Ascending aorta (tissue), 2 donors: Measurements from ENCODE around the gene POMT1. TPM values are rescaled to one million over a fixed set of nuclear protein-coding genes. Genes with fewer than 3 reads are reported as not detected.

ENCODE experiments used
- DNase-seq, 2 donors: peaks; one replicate each; pipeline ENCODE4 v3.0.0-alpha.2; 2019; ENCODE audit warnings: low spot score in 2 of 2
- H3K27ac ChIP-seq, 2 donors: fragments of 200-600 bp; sonication (generic); one replicate each; pipeline ENCODE4 v1.5.1; 2016 to 2017; ENCODE audit warnings: mild to moderate bottlenecking in 1 of 2
- H3K27me3 ChIP-seq: fragments of 200-600 bp; sonication (generic); one replicate; pipeline ENCODE4 v1.5.1; 2017
- H3K36me3 ChIP-seq, 2 donors: fragments of 200-600 bp; sonication (generic); one replicate each; pipeline ENCODE4 v1.5.1; 2016
- H3K4me1 ChIP-seq, 2 donors: fragments of 200-600 bp; sonication (generic); one replicate each; pipeline ENCODE4 v1.5.1; 2016 to 2017; ENCODE audit warnings: mild to moderate bottlenecking in 1 of 2
- H3K4me3 ChIP-seq, 2 donors: fragments of 200-600 bp; sonication (generic); one replicate each; pipeline ENCODE4 v1.5.1; 2016 to 2017; ENCODE audit warnings: mild to moderate bottlenecking in 1 of 2
- H3K9me3 ChIP-seq, 2 donors: fragments of 200-600 bp; sonication (generic); one replicate each; pipeline ENCODE4 v1.5.1; 2016
- CTCF ChIP-seq, 3 experiments: fragments of 200-600 bp in 2 of 3; fragments of 450-650 bp in 1 of 3; sonication (generic) in 2 of 3; IDR thresholded peaks; one replicate each; pipeline ENCODE4 v1.5.1; 2016 to 2019; ENCODE audit warnings: antibody characterized with exemption in 3 of 3, mild to moderate bottlenecking in 1 of 3, moderate library complexity in 1 of 3
- intact Hi-C: fragments of 100-400 bp; cut with DNase I; formaldehyde crosslinking; loops from one replicate; pipeline ENCODE4 v1.15.1; 2023
- total RNA-seq: library from RNA; depleted of rRNA; stranded (reverse); fragments of >200 nt; gene quantifications from one replicate; pipeline ENCODE4 v1.1.0, GENCODE V29; 2016

POMT1 gene
- total RNA-seq, 1 donor from 2014 or later = 128 TPM

DNA sequence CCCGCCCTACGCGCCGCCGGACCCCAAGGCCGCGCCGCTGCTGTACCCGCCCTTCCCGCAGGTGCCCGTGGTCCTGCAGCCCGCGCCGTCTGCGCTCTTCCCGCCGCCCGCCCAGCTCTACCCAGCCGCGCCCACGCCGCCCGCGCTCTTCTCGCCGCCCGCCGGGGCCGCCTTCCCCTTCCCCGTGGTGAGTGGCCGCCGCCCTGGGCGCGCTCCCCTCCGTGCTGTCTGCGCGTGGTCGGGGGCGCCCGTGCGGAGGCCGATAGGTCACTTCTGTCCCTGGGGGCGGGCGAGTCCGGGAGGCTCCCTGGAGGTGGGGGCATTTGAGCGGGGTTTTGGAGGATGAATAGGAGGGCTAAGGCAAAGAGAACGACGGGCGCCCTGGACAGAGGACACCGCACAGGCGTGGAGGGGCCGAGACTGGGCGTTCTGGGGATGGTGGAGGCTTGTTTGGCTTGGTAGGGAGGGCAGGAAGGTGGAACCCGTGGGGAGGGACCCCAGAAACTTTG, 52.2 kb downstream of the POMT1 start:
- no peak overlapping the region for H3K27ac ChIP-seq
- no peaks in the 10 kb centered on the region for H3K9me3 ChIP-seq
- no peak for TF ChIP-seq CTCF (IDR thresholded peaks at IDR 0.05)
- no peak for DNase-seq
- H3K27me3 ChIP-seq = peaks cover 13% of the 10 kb centered on the region
- H3K4me1 ChIP-seq = no peaks in the 10 kb centered on the region
- H3K36me3 ChIP-seq = no peaks in the 10 kb centered on the region
- intact Hi-C loops = no loop called here
- H3K4me3 ChIP-seq = no peak overlapping the region

DNA sequence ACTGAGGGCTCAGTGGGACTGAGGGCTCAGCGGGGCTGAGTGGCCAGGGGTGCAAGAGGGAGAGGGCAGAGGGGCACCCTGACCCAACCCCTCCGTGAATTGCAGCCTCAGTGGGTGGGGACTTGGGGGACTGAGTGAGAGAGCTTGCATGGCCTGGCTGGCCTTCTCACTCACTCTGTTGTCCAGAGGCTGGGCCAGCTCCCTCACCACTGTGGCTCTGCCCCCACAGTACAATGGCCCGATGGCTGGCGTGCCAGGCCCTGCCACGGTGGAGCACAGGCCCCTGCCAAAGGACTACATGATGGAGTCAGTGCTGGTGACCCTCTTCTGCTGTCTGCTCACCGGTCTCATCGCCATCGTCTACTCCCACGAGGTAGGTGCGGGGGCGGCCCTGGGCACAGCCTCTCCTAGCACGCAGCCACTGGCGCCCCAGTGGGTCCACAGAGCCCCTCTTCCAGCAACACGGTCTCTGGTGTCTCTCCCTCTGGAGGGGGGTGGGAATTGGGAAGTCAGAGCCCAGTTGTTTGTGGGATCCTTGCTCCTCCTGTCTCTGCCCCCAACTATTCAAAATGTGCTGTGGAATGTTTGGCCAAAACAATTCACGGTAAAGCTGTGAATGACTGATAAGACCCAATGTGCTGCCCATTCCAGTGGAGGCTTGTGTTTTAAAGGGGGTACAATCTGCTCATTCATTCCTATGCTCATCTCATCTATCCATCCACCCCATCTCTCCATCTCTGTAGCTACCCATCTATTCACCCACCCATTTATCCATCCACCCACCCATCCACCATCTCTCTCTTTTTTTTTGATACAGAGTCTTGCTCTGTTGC, 53.3 kb downstream of the POMT1 start:
- no peak for TF ChIP-seq CTCF (IDR thresholded peaks at IDR 0.05)
- H3K27ac ChIP-seq = no peak overlapping the region
- DNase-seq = no peak
- H3K4me1 ChIP-seq = no peaks in the 10 kb centered on the region
- H3K27me3 ChIP-seq = peaks cover 13% of the 10 kb centered on the region
- intact Hi-C loops = no loop called here
- H3K36me3 ChIP-seq = no peaks in the 10 kb centered on the region
- no peak overlapping the region for H3K4me3 ChIP-seq
- H3K9me3 ChIP-seq = peaks cover 0 to 7% of the 10 kb centered on the region in 2 donors

- intact Hi-C loops = no loop called here
- Histone ChIP-seq H3K36me3 (no peaks in the 10 kb centered on the region), H3K4me3 (no peak overlapping the region), H3K27ac (no peak overlapping the region), H3K27me3 (peaks cover 13% of the 10 kb centered on the region), H3K4me1 (no peaks in the 10 kb centered on the region), H3K9me3 (peaks cover 0 to 14% of the 10 kb centered on the region in 2 donors)
- no peak for TF ChIP-seq CTCF (IDR thresholded peaks at IDR 0.05)
- DNase-seq = no peak
Measured at GRCh38 chr9:131557855-131558548, 55.3 kb downstream of the POMT1 start.

GRCh38 chr9:131559421-131560000, 56.8 kb downstream of the POMT1 start:
- H3K27ac ChIP-seq = no peak overlapping the region
- H3K4me1 ChIP-seq = no peaks in the 10 kb centered on the region
- intact Hi-C loops = no loop called here
- H3K9me3 ChIP-seq = peaks cover 0 to 15% of the 10 kb centered on the region in 2 donors
- no peak for DNase-seq
- no peak overlapping the region for H3K4me3 ChIP-seq
- H3K36me3 ChIP-seq = no peaks in the 10 kb centered on the region
- TF ChIP-seq CTCF (IDR thresholded peaks at IDR 0.05) = no peak
- H3K27me3 ChIP-seq = peaks cover 6% of the 10 kb centered on the region

DNA sequence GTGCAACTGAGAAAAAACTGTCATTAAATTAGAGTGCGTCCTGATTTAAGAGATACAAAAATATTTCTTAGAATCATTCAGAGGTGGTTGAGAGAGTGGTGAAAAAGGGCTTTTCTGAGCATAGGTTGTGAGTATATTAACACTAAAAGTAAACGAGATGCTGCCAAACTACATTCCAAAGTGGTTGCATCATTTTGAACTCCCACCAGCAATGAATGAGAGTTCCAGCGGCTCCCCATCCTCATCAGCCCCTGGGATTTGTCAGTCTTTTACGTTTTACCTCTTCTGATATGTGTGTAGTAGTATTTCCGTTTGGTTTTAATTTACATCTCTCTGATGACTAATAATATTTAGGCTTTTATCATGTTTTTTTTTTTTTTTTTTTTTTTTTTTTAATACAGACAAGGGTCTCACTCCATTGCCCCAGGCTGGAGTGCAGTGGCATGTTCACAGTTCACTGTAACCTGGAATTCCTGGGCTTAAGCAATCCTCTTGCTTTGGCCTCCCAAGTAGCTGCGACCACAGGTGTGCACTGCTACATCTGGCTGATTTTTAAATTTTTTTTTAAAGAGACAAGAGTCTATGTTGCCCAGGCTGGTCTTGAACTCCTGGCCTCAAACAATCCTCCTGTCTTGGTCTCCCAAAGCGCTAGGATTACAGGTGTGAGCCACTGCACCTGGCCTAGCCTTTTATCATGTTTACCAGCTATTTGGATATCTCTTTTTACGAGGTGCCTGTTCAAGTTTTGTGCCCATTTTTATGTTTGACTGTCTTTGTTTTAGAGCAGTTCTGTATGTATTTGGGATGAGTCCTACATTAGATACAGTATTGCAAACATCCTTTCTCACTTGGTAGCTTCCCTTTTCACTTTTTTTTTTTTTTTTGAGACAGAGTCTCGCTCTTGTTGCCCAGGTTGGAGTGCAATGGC, 59.6 kb downstream of the POMT1 start:
- DNase-seq = no peak
- Histone ChIP-seq H3K4me1 (no peaks in the 10 kb centered on the region), H3K27ac (no peak overlapping the region), H3K27me3 (no peaks in the 10 kb centered on the region), H3K4me3 (no peak overlapping the region), H3K36me3 (no peaks in the 10 kb centered on the region), H3K9me3 (peaks cover 0 to 15% of the 10 kb centered on the region in 2 donors)
- TF ChIP-seq CTCF (IDR thresholded peaks at IDR 0.05) = no peak
- intact Hi-C loops = no loop called here
